ENCODE results near the gene LILRA2. TPM values are rescaled to one million over a fixed set of nuclear protein-coding genes. Genes with fewer than 3 reads are reported as not detected.

The LILRA2 gene
- total and polyA plus RNA-seq, 2 of the 8 experiments (the other 6 are each of a cell fraction or from before 2014, with no cell fraction given): not detected

DNA sequence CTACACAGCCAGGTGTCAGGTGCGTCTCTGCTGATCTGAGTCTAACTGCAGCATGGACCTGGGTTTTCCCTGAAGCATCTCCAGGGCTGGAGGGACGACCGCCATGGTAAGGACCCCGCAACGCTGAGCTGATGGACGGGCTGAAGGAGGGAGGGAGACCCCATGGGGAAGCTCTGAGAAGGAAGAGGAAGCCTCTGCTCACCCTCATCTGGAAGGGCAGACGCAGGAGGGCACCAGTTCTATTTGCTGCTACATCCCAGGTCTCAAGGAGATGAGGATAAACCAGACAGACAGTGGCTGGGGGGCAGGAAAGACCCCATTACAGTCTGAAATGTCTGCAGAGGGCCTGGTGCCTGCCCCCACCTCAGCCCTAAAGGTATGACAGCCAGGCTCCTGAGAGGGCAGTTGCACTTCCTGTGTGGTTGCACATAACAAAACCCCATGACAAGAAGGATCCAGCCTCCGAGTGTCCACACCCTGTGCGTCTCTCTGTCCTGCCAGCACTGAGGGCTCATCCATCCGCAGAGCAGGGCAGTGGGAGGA, at the start of gene LILRA2 (continued):
- TF ChIP-seq, protein P1, sequence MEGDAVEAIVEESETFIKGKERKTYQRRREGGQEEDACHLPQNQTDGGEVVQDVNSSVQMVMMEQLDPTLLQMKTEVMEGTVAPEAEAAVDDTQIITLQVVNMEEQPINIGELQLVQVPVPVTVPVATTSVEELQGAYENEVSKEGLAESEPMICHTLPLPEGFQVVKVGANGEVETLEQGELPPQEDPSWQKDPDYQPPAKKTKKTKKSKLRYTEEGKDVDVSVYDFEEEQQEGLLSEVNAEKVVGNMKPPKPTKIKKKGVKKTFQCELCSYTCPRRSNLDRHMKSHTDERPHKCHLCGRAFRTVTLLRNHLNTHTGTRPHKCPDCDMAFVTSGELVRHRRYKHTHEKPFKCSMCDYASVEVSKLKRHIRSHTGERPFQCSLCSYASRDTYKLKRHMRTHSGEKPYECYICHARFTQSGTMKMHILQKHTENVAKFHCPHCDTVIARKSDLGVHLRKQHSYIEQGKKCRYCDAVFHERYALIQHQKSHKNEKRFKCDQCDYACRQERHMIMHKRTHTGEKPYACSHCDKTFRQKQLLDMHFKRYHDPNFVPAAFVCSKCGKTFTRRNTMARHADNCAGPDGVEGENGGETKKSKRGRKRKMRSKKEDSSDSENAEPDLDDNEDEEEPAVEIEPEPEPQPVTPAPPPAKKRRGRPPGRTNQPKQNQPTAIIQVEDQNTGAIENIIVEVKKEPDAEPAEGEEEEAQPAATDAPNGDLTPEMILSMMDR (IDR thresholded peaks at IDR 0.05; ENCODE audit: control extremely low read depth in 1 of 3, insufficient read depth in 1 of 3, low read depth in 1 of 3, low read length in 3 of 3): no peak
- TF ChIP-seq FOSL1 (IDR thresholded peaks at IDR 0.05; ENCODE audit: insufficient read depth, low read depth, low read length) (no peak), NRF1 (IDR thresholded peaks at IDR 0.05; ENCODE audit: low read depth, low read length) (no peak), CREB1 (IDR thresholded peaks at IDR 0.05) (no peak), GTF2F1 (IDR thresholded peaks at IDR 0.05; ENCODE audit: borderline replicate concordance, low read depth, low read length) (no peak), MAX (IDR thresholded peaks at IDR 0.05) (no peak), CTBP2 (IDR thresholded peaks at IDR 0.05; ENCODE audit: borderline replicate concordance, insufficient read depth, insufficient read length, low read length) (no peak)

Data from H1 (cell line).